Endometrium (tissue), 2 donors: ENCODE data around the gene ZNF771.
"Not testable (repeated sequence)": the region's sequence is repeated elsewhere in the genome, so short reads cannot be mapped to it uniquely, and the experiment has no call there.

Experiments used
- FAIRE-seq: peaks from 2 replicates; lab custom pipeline; 2012; peaks lifted over from hg19 to GRCh38; lab: Jason Lieb, UNC
- donor health status: control.
- donor health status: control.

The ZNF771 gene

GRCh38 chr16:30434852-30435251, 27.4 kb downstream of the ZNF771 start:
- FAIRE-seq: no peak

DNA sequence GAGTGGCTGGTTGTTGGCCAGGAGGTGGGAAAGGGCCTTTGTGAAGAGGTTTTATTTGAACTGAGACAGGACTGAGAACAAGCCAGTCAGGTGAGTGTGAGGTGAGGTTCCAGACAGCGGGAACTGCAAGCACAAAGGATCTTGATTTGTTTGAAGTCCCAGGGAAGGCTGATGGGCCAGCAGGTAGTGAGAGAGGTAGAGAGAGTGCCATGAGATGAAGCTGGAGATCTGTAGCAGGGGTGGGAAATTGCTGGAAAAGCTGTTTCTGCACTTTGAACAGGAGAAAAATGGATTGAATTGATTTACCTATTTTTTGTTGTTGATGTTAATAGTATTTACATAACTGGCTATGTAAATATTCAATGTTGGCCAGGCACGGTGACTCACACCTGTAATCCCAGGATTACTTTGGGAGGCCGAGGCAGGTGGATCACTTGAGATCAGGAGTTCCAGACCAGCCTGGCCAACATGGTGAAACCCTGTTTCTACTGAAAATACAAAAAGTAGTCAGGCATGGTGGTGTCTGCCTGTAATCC, 30.2 kb downstream of the ZNF771 start:
- no peak for FAIRE-seq

DNA sequence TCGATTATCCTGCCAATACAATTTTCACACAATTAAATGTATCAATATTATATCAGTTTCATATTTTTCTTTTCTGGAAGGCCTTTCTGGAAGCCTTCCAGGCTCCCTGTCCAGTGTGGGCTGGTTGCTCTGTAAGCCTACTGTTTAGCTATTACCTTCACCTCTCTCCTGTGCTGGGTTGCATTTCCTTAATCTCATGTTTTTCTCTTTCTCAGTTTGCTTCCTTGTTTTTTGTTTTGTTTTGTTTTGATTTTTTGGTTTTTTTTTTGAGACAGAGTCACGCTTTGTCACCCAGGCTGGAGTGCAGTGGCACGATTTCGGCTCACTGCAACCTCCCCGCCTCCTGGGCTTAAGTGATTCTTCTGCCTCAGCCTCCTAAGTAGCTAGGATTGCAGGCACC, 31.4 kb downstream of the ZNF771 start:
- no peak for FAIRE-seq

DNA sequence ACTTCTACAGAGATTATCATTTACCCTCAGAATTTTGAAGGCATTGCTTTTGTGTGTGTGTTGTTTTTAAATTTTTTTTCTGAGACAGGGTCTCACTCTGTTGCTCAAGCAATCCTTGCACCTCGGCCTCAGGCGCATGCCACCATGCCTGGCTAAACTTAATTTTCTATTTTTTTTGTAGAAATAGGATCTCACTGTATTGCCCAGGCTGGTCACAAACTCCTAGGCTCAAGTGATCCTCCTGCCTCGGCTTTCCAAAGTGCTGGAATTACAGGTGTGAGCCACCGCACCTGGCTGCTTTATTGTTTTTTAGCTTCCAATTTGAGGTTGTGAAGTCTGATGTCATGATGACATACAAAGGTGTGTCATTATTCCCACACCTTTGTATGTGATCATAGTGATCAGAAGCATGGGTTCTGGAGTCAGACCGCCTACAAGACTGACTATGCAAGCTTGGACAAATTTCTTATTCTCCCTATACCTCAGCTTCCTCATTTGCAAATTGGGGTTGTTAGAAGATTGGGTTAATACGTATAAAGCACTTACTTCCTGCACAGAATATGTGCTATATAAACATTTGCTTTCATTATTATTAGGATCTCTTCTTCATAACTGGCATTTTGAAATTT, 32.4 kb downstream of the ZNF771 start:
- no peak for FAIRE-seq

DNA sequence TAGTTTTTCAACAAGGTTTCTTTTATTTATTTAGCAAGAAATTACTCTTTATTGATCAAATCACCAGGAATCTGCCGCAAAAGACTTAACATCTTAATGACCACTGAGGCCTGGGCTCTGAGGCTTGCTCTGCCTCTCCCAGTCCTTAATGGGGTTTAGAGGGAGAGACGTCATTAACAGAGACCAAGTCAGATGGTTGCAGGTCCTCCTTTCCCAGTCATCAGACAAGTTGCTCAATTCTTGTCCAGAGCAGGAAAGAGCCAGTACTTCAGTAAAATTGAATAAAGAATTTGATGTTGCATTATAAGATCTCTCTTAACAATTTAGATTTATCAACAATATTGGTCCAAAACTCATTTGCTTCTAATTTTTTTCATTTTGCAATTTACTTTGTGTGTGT, 36.2 kb downstream of the ZNF771 start:
- FAIRE-seq: no peak

DNA sequence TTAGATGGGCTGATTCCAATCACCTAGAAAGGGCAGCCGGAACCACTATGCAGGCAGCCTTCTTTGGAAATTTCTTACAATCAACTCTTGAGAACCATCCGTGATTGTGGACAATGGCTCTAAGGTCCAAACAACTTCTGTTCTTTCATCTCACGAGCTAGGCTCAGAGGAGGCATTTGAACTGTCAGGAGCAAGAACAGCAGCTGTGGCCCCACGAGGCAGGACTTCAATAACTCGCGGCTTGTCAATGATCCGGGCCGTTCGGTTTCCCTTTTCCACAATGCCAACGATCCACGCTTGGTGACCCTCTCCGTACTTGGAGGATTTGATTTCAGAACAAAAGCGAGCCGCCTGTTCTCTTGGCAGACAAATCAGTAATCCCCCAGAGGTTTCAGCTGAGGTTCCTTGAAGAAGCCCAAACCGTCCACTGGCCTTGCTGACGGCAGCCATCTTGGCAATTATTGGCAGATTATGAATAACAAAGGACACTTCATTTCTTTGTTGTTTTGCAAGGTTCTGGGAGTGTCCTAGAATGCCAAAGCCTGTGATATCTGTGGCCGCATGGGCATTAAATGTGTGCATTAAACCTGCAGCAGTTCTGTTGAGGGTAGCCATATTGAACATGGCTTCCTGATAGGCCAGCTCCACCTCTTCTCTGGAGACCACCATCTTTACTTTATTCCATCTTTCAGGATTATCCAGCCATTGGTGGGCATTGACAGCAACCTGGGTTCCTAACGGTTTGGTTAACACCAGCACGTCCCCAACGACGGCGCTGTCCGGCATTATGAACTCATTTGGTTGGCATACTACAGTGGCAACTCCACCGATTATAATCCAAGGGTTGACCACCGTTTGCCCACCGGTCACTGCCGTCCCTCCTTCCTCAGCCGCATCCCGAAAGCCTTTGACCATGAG, 37.1 kb downstream of the ZNF771 start:
- FAIRE-seq: no peak

DNA sequence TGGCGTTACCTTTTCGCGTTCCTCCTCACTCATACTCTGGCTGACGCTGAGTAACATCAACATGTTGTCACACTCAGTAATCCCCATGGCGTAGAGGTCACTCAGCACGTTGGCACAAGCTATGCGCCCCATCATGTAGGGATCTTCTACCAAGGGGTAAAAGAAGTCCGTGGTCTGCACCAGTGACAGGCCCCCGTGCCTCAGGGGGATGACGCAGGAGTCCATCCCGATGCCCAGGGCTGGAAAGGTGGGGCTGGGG, 37.7 kb downstream of the ZNF771 start:
- no peak for FAIRE-seq

GRCh38 chr16:30445408-30446202, 38.2 kb downstream of the ZNF771 start, which contains the start of gene SEPHS2:
Gene SEPHS2, minus strand, starts transcription at chr16:30445874. Its CDS starts 147 bp downstream, at chr16:30445727.
- FAIRE-seq: no peak

DNA sequence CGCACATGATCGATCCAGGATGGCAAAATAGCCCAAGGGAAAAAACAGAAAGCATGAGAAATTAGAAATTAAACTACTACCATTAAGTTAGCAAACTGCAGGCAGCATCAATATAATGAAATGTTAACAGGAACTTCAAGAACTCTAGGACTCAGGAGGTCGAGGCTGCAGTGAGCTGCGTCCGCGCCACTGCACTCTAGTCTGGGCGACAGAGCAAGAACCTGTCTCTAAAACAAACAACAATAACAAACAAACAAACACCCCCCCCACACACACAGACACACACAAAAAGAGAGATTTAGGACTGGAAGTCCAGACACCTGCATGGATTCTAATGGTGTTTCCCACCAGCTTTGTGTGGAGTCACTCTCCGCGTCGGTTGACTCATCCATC, 38.8 kb downstream of the ZNF771 start:
- FAIRE-seq: no peak

DNA sequence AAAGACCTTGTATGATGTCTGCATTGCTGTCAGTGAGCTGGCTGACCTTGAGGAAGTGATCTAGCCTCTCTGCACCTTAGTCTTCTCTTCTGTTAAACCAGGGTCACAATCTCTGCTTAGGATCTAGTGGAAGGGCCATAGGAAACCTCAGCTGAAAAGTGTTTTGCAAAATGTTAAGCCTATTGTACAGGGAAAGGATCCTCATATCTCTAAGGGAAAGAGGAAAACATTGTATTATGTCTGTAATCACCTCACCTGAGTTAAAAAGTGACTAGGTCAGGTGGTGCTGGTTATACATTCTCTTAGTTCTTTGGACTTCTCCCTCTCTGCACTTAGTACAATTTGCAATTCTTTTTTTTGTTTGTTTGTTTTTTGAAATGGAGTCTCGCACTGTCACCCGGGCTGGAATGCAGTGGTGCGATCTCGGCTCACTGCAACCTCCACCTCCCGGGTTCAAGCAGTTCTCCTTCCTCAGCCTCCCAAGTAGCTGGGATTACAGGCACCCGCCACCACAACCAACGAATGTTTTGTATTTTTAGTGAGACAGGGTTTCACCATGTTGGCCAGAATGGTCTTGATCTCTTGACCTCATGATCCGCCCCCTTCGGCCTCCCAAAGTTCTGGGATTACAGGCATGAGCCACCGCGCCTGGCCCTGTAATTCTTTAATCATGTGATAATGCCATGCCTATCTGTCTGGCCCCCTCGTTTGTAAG, 40.3 kb downstream of the ZNF771 start:
- FAIRE-seq: no peak

- no peak for FAIRE-seq
These were observed 41.7 kb downstream of the ZNF771 start for GRCh38 chr16:30449116-30449435.

- FAIRE-seq: not testable (repeated sequence)
These were observed 45.5 kb downstream of the ZNF771 start for GRCh38 chr16:30452709-30453580.

- FAIRE-seq: no peak
These were observed 48.9 kb downstream of the ZNF771 start for GRCh38 chr16:30456302-30456701.

DNA sequence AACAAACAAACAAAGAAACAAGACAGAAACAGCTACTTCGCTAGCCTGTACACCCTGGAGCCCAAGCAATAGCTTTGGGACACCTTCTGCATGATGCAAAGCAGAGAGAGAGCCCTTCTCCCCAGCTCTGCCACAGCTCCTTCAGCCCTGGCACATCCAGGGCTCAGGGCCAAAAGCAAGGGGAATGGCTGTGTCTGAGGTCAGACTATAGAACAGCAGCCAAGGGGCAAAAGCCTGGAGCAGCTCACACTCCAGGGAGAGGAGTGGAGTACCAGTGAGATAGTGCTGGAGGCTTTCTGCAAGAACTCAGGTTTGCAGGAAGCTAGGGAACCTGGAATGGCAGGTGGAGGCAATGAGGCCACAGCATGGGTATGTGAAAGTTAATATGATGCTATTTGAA, 49.9 kb downstream of the ZNF771 start:
- no peak for FAIRE-seq

GRCh38 chr16:30457743-30458560, 50.5 kb downstream of the ZNF771 start:
- FAIRE-seq: no peak

DNA sequence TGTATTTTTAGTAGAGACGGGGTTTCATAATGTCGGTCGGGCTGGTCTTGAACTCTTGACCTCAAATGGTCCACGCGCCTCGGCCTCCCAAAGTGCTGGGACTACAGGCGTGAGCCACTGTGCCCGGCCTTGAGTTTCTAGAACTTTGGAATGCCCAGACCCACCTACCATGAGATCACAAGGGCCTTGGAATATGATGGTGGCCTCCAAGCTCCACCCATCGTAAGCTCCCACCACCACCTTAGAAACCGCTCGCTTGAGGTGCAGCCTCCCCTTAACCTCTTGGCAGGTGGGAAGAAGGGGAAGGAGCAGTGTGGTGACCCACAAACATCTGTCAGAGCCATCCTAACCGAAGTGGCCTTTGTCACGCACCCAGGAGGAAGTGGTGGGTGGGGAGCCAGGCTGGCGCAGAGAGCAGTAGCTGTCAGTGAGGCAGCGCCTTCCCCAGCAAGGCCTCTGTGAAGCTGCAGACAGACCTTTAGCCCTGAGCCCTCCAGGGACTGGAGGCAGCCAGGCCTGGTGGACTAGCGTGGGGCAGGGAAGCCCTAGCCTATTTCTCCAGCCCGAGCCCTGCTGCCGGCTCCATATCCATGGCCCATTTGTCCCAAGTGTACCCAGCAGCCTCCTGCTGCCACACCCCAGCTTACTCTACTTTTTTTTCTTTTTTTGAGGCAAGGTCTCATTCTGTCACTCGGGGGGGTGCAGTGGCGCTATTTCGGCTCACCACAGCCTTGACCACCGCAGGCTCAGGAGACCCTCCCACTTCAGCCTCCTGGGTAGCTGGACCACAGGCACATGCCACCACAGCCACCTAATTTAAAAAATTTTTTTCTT, 51.4 kb downstream of the ZNF771 start:
- FAIRE-seq: no peak

- FAIRE-seq: no peak
These were observed 52.0 kb downstream of the ZNF771 start for GRCh38 chr16:30459456-30459855.

GRCh38 chr16:30461426-30461825, 54.0 kb downstream of the ZNF771 start:
- FAIRE-seq: not testable (repeated sequence)

GRCh38 chr16:30464078-30464477, 56.7 kb downstream of the ZNF771 start:
- FAIRE-seq: no peak
